PC-3 (cell line): ENCODE data around the gene KRT86.
"Not testable (repeated sequence)": the region's sequence is repeated elsewhere in the genome, so short reads cannot be mapped to it uniquely, and the experiment has no call there.

Experiments
- EZH2 ChIP-seq: fragments of 300-600 bp; sonication (generic); IDR thresholded peaks from one replicate; pipeline ENCODE4 v1.6.1; 2017; ENCODE audit warnings: antibody characterized with exemption, mild to moderate bottlenecking, low read length; ENCODE audit not compliant: unreplicated experiment
- TF ChIP-seq, protein P1 (sequence below): fragments of 300-600 bp; sonication (generic); conservative IDR thresholded peaks from 2 replicates; pipeline ENCODE4 v1.5.1; 2017; ENCODE audit warnings: antibody characterized with exemption, low read depth, mild to moderate bottlenecking, low read length

DNA sequence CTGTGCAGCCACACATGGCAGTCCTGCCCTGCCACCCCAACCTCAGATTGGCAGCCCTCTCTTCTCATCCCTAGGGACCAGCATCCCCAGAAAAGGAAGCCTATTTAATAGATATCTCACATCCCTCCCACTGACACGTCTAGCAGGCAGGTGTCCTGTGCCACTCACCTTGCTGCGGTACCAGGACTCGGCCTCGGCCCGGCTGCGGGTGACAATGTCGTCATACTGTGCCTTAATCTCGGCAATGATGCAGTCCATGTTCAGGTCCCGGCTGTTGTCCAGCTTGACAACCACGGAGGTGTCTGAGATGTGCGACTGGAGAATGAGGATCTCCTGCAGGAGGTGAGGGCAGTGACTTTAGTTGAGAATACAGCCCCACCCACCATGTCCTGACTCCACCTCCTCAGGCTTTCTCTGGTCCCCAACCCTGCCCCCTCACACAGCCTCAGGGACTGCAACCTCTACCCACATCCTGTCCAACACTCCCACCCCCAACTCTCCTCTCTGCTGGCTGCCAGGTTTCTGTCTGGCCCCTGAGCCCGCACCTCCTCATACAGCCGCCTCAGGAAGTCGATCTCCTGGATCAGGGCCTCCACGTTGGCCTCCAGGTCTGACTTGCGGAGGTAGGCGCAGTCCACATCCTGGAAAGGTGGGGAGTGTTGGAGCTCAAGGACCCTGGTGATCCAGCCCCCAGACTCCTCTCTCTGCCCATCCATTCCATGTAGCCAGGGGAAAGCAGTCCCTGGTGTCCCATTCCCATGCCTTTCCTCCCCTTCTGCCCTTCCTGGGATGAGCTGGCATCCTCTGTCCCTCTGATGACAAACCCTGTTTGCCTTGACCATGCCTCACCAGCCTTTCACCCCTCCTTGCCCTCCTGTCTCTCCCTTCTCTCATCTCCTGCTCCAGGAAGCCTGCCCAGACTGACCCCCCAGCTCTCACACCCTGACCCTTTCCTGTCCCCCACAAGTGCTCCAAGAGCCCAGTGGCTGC, 13.7 kb downstream of the KRT86 start:
- TF ChIP-seq, protein P1, sequence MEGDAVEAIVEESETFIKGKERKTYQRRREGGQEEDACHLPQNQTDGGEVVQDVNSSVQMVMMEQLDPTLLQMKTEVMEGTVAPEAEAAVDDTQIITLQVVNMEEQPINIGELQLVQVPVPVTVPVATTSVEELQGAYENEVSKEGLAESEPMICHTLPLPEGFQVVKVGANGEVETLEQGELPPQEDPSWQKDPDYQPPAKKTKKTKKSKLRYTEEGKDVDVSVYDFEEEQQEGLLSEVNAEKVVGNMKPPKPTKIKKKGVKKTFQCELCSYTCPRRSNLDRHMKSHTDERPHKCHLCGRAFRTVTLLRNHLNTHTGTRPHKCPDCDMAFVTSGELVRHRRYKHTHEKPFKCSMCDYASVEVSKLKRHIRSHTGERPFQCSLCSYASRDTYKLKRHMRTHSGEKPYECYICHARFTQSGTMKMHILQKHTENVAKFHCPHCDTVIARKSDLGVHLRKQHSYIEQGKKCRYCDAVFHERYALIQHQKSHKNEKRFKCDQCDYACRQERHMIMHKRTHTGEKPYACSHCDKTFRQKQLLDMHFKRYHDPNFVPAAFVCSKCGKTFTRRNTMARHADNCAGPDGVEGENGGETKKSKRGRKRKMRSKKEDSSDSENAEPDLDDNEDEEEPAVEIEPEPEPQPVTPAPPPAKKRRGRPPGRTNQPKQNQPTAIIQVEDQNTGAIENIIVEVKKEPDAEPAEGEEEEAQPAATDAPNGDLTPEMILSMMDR, result not testable (repeated sequence)
- TF ChIP-seq EZH2, result not testable (repeated sequence)
